ENCODE results near the gene ENTPD5.
"Not testable (repeated sequence)": the region's sequence is repeated elsewhere in the genome, so short reads cannot be mapped to it uniquely, and the experiment has no call there.

The ENTPD5 gene

GRCh38 chr14:73944432-73945158, 74.5 kb downstream of the ENTPD5 start:
- DNase-seq (ENCODE audit: low read depth) = no peak

GRCh38 chr14:73943083-73943482, 76.0 kb downstream of the ENTPD5 start:
- DNase-seq (ENCODE audit: low read depth) = no peak

- DNase-seq (ENCODE audit: low read depth) = no peak
These were observed 76.9 kb downstream of the ENTPD5 start for GRCh38 chr14:73942180-73942579.

- DNase-seq (ENCODE audit: low read depth) = no peak
These were observed 82.1 kb downstream of the ENTPD5 start for GRCh38 chr14:73937012-73937411.

GRCh38 chr14:73936548-73936947, 82.5 kb downstream of the ENTPD5 start:
- no peak for DNase-seq (ENCODE audit: low read depth)

GRCh38 chr14:73935666-73936065, 83.4 kb downstream of the ENTPD5 start:
- DNase-seq (ENCODE audit: low read depth) = no peak

- DNase-seq (ENCODE audit: low read depth) = no peak
These were observed 94.8 kb downstream of the ENTPD5 start for GRCh38 chr14:73924337-73924736.

- DNase-seq (ENCODE audit: low read depth) = not testable (repeated sequence)
These were observed 99.6 kb downstream of the ENTPD5 start for GRCh38 chr14:73919457-73919856.

- DNase-seq (ENCODE audit: low read depth) = no peak
These were observed 102.8 kb downstream of the ENTPD5 start for GRCh38 chr14:73916324-73916723.

GRCh38 chr14:73913256-73913655, 105.8 kb downstream of the ENTPD5 start:
- no peak for DNase-seq (ENCODE audit: low read depth)

- DNase-seq (ENCODE audit: low read depth) = no peak
These were observed 109.4 kb downstream of the ENTPD5 start for GRCh38 chr14:73909681-73910080.

All from stimulated activated CD8-positive, alpha-beta memory T cell treated with anti-CD3 and anti-CD28 coated beads, Interleukin-15, amount 100 ng/mL, for 1 hour (primary cell).